ENCODE measurements around the gene MITD1.
"Not testable (repeated sequence)": the region's sequence is repeated elsewhere in the genome, so short reads cannot be mapped to it uniquely, and the experiment has no call there.

The MITD1 gene

DNA sequence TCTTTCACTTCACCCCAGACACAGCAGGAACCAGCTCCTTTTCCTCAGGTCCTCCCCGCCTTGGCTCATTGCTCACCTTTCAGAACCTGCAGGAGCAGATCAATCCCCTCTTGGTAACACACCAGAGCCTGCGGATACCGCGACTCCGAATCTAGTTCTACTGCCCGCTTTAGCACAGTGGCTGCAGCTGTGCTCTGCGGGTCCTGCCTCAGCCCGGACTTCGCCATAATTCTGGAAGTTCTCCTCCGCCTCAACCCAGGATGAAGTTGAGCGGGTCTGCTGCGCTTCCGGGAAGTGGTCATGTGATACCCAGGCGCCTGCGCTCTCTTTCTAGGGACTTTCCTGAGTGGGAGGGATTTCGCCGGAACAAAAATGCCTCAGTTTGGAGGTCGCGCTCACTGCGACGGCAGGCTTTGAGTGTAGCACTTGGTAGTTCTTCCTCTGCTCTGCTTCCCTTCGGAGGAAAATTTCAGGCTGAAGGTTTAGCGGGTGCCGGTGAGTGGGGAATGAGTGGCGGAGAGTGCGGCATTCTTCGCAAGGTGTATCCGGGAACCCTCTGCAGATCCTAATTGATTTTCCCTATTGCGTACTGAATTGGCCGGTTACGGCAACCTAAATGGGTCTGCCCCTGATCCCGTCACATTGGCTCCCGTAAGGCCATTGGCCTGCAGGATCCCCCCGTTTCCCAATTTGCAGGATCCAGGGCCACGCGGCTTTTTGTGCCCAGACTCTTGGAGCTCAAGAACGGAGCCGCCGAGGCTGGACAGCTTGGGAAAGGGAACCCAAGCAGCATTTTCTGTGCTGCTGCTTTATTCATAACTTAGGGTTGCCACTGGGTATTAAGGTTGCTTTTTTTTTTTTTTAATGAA is at the start of gene MITD1, which contains the start of gene MRPL30:
TSS of gene MITD1 (minus strand) at position 304 of the 869 bp plus-strand sequence. CDS start at position 227, 77 bp downstream.
TSS of gene MRPL30 (plus strand) at position 430 of the 869 bp plus-strand sequence. CDS start 5,020 bp downstream, outside the sequence.
- peak; percentile 97 for DNase-seq

DNA sequence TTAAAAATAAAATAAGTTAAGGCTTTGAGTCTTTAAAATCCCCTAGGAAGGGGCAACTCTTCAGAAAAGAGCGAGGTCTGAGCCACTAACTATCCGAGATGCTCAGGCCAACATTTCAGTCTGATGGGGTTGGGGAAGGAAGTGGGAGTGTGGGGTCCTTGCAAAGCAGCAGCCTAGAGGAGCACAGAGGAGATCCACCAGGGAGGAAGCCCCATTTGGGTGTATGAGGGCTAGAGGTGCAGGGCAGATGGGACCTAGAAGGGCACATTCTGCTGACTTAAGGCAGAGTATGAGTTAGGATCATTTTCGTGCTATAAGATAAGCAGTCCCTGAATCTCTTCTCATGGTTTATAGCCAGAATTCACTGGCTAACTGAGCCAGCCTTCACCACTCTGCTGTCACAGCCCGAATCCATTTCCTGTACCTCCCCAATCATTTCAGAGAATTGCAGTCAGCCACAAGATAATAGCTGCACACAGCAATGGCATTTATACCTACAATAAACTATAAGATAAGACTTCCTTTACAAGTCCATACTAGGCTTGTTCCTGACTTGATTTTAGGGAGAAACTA is 37.2 kb upstream of the MITD1 start:
- DNase-seq: no peak

DNA sequence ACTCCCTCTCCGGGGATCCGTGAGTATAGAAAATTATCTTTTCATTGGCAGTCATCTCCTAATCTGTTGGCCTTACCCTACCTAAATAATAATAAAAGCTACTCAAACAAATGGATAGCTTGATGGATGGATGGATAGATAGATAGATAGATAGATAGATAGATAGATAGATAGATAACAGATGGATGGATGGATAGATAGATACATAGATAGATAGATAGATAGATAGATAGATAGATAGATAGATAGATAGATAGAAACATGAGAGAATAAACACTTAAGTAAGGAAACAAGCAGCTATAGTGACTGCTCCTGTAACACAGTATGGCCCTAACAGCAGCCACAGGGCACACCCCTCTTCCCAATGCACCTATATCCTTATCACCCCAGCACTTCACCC is 35.2 kb upstream of the MITD1 start:
- DNase-seq: no peak

DNA sequence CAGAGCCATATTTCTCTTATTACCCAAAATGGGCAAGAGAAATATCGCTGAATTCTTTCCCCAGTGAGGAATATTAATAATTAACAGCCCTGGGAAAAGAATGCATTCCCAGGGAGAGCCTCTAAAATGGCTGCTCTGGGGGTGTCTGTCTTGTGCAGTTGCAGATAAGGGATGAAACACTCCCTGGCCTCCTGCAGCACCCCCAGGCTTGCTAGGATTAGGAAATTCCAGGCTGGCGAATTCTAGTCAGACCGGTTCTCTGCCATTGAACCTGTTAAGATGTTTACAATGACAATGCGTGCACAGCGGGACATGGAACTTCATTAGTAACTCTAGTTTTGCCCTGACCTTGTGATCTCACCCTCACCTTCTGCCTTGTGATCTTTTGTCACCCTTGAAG is 24.6 kb upstream of the MITD1 start:
- DNase-seq: no peak

DNA sequence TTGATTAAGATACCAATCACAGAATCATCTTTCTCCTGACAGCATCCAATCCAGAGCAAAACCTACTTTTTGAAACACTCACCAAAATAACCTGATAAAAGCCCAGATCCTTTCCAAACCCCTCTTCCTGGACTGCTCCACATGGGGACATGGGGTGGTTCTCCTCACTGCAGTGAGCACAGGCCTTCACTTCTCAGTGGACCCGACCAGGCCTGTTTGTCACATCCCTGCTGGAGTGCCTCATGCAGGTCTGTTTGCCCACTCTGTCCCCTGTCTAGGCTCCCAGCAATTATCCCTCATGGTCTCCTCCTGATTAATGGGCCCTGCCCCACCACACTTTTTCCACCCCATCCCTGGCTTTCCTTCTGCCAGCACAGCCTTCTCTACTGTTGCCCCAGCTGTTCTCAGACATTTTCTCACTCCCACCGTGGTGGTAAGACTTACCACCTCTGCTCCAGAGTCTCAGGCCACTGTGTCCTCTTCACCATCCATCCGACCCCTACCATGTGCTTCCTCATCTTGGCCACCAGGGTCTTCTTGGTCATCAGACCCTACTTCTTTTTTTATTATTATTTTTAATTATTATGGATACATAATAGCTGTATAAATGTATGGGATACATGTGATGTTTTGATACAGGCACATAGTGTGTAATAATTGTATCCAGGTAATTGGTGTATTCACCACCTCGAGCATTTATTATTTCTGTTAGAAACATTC is 21.3 kb upstream of the MITD1 start:
- no peak for DNase-seq

DNA sequence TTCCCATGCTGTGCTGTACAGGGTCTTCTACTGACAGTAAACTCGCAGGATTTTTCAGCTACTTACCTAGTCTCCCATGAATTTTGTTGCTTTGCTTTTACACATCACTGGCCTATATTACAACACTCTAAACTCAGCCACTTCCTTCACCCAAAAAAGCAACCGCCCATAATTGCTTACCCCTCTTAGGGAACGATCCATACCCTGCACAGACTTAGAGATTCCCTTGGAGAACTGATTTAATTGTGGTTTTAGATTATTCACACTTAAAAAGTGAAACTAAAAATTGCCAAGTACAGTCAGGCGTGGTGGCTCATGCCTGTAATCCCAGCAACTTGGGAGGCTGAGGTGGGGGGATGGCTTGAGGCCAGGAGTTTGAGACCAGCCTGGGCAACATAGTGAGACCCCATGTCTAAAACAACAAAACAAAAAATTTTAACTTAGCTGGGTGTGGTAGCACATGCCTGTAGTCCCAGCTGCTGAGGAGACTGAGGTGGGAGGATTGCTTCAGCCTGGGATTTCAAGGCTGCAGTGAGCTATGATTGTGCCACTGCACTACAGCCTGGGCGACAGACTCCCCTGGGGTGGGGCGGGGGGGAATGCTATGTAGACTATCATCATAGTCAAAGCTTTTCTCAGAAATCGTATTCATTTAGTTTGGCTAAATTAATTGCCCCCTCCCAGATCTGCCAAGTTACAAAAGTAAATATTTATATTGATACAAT is 19.4 kb upstream of the MITD1 start:
- DNase-seq: no peak

DNA sequence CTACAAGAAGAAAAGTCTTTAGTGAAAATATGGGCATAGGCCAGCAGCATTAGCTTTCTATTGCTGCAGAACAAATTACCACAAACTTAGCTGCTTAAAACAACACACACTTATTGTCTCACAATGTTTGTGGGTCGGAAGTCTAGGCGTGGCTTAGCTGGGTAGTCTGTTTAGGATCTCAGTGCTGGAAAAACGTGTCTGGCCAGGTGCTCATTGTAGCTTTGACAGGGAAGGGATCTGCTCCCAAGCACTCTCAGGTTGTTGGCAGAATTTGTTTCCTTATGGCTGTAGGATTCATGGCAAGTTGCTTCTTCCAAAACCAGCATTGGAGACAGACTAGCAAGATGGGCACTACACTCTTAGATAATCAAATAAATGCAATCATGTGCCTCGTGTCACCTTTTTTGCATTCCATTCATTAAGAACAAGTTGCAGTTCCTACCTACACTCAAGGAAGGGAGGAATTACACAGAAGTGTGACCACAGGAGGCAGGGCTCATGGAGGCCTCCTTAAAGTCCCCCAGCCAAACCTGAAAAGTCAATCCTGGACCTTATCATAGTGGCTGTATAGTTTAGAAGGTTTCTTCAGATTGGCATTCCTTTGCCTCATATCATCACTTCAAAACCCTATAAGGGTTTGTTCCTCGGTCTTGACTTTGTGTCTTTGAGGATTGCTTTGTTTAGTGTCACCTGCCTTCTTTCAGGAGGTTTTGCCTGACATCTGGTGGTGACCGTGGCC is 17.4 kb upstream of the MITD1 start:
- no peak for DNase-seq

DNA sequence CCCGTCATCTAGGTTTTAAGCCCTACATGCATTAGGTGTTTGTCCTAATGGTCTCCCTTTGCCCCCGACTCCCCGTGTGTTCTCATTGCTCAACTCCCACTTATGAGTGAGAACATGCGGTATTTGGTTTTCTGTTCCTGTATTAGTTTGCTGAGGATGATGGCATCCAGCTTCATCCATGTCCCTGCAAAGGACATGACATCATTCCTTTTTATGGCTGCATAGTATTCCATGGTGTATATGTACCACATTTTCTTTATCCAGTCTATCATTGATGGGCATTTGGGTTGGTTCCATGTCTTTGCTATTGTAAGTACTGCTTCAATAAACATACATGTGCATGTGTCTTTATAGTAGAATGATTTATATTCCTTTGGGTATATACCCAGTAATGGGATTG is 11.5 kb upstream of the MITD1 start:
- not testable (repeated sequence) for DNase-seq

DNA sequence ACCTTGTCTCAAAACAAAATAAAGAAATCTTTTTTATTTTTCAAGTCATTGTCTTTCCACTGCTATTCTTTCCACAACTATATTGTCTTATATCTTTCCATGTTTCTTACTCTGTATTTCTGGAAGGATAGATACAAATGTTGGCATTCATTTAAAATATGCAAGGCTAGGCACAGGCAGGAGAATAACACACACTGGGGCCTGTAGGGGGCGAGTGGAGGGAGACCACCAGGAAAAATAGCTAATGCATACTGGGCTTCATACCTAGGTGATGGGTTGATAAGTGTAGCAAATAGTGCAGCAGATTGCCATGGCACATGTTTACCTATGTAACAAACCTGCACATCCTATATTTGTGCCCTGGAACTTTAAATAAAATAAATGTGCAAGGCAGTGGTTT is 9.7 kb upstream of the MITD1 start:
- no peak for DNase-seq

DNA sequence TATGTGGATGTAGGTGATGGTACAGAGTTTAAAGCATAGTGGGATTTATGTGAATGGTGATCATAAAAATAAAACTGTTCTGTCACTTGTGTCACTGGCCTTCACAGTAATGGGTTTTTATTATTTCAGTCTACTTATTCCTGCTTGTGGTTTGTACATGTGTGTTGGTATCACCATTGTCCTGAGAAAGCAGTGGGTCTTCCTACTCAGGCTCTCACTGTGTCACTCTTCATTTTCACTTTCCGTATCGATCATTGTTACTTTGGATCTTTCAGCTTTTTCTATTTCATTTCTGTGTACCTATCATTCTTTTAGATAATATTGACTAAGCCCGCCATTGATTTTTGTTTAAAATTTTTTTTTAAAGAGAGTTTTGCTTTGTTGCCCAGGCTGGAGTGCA is 7.5 kb upstream of the MITD1 start:
- no peak for DNase-seq

DNA sequence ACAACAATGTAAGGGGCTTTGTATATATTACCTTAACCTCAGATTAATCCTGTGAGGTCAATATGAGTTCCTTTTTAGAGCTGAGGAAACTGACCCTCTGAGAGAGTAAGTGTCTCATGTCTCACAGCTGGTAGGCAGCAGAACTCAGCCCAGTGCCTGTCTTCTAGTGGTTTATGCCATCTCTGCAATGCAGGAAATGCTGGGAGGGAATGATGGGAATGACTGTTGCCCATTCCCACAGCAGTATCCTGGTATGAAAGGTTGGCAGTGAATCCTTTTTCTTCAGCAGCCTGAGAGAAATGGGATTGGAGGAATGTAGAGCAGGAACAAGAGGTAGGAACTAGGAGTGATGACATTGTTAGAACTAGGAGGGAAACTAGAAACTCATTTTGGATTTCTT is 6.2 kb upstream of the MITD1 start:
- DNase-seq: no peak

DNA sequence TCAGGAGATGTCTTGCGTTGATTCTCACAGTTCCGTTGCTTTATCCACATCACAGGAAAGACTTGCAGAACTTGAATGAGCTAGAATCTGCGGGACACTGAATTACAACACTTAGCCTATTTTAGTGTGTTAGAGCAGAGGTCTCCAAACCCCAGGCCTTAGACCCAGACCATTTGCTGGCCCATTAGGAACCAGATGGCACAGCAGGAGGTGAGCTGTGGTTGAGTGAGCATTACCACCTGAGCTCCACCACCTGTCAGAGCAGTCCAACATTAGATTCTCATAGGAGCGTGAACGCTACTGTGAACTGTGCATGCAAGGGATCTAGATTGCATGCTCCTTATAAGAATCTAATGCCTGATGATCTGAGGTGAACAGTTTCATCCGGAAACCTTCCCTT is 4.0 kb upstream of the MITD1 start:
- no peak for DNase-seq

DNA sequence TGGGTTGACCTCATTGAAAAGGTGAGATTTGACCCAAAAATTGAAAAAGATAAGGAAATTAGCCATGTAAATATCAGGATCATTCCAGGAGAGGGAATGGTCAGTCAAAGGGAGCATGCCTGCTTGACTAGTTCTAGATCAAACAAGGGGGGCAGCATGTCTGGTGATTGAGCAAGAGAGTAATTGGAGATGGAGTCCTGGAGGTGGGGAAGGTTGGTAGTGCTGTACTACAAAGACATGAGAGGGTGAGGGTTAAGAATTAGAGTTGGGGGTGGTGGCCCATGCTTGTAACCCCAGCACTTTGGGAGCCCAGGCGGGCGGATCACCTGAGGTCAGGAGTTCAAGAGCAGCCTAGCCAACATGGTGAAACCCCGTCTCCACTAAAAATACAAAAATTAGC is 2.2 kb upstream of the MITD1 start:
- DNase-seq: no peak

DNA sequence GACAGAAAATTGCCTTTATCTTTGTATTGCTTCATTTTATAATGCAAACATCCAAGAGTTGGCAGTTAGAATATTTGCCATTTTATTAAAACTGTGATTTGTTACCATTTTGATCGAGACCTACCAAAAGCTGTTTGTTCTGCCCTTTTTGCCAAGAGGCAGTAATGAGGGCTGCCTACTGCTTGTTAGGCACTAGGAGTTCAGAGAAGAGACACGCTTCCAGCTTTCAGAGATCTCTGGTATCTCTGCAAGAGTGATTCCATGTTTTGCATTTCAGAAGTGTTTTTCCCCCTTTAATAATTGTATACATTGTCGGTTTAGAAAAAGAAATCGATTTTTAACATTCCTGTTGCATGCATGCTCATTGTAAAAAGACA is 754 bp upstream of the MITD1 start:
- no peak for DNase-seq

DNA sequence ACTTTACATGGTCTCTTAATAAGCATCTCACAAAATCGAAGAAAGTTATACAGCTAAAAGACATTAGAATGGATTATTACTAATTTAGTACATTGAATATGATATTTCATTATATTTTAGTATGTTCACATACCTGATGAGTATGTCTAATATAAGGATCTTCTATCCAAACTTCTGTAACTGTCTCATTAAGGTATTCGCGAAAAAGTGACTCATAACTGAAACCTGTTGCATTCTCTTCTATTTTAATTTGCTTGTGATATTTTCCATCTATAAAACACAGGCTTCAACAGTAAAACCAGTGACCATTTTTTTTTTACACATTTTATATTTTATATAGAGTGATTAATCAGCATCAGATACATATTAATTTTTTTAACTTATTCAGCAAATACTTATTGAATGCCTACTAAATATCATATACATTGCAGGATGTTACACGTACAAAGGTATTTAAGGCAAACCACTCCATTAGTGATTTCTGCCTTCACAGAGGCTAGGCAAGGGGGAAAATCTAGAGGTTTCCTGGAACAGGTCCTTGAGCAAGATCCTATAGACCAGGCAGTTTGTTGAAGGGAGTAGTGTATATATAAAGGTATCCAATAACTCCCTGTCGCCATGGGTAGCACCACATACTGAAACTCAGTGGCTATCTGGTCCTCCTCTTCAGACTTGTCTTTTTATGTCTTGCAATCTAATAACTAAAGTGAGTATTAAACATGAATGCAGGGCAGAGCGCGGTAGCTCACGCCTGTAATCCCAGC is 9.3 kb downstream of the MITD1 start:
- no peak for DNase-seq

DNA sequence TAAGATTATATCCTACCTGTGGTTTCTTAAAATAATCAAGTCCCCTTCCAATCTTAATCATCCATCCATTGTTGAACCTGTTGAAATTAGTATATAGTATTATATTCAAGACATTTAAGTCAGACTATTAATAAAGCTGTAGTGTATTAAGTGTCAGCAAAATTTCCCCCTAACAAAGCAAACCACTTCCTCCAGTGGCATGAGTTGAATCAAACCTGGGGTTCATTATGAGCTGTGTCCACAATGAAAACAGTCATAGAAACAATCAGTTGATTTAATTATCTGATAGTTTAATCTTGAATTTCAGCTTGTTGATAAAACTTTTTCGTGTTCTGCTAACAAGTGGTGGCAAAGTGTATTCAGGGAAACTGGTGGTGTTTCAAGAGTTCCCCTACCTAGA is 11.3 kb downstream of the MITD1 start:
- DNase-seq: no peak

DNA sequence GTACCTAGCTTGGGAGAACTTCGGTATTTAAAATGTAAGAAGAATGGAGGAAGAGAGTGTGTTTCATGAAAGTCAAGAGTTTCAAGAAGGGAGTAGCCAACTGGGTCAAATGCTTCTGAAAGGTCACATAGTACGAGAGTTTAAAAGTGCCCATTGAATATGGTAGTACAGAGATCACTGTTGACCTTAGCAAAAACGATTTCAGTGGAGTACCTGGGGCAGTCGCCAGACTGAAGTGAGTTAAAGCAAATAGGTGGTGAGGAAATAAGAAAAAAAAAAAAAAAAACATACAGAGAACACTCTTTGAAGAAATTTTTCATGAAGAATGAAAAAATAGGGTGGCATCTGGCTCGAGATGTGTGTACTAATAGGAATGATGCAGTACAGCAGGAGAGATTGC is 14.6 kb downstream of the MITD1 start:
- no peak for DNase-seq

DNA sequence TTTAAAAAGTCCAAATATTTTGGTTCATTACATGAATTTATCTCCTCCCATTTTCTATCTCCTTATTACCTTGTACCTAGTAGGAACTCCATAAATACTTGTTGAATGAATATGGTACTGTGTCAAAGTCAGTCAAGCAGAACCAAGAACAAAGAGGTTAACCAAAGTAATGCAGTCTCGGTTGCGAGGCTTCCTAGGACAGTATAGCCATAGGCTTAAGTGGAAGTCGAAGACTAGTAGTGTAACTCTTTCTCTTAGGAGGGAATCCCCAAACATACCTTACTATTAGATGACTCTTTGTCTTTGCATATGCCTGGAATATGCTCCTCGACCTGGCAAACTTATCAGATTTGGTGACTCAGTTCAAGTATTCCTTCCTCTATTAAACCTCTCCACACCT is 21.3 kb downstream of the MITD1 start:
- DNase-seq: no peak

DNA sequence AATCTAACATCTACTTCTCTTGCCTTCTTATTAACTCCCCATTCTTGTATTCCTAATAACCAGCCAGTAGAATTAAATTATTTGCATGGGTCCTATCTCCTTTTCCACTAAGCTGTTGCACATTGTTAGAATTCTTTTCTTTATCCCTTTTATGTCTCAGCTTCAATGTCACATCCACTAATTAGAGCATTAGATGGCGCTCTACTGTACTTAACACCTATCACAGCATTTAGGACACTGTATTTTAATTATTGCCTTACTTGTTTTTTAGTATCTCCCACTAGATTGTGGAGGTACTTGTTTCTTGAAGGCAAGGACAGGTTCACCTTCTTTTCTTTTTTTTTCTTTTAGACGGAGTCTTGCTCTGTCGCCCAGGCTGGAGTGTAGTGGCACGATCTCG is 22.3 kb downstream of the MITD1 start:
- DNase-seq: no peak

DNA sequence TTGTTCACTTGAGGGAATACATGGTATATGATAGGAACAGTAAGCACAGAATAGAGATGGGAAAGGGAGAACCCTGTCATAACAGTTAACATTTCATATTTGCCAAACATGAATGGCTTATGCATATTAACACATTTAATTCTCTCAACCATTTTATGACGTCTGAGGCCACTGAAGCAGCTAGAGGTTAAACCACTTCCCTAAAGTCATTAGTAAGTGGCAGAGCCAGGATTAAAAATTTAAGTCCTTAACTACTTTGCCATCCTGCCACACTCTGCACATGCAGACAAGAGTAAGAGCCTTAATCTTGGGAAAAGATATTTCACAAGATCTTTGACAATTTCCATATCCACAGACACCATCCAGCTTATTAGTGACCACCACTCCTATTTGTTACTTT is 24.0 kb downstream of the MITD1 start:
- DNase-seq: no peak

DNA sequence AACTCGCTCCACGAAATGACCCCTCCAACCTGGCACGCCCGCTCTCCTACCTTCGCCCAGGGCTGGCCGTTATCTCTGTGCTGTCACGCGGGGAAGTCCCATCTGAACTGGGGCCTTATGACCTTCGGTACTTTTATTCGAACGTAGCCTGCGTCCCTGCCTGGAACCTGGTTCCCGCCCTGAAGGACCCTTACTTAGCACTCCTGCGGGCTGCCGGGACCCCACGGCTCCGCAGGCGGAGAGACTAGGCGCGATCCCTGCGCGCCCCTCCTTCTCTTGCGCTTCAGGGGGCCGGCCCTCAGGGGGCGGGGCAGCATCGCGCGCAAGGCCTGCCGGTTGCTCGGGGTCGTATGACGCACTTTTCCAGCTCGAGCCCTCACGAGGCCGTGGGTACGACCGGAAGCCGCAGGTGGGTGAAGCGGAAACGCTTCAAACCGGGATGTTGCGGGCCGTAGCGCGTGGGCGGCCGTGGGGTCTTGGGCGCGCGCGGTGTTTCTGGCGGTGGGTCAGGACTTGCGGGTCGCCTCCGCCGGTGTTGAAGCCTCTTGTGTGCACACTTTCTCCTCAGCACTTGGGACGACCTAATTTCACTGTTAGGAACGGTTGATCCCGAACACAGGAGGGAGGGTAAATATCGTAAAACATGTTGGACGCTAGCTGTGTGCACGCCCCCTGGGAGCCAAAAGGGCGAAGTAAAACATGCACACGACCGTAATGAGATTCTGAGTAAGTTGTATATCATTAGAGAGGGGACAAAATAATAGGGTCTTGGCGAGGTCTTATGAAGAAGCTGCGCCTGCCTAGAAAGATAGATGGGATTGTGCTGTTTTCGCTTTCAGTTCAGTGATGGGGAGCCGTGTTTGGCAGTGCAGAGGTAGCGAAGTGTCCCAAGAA is 26.0 kb downstream of the MITD1 start, which contains the start of the genes LIPT1 and TSGA10:
TSS of gene LIPT1 (plus strand) at position 325 of the 894 bp plus-strand sequence. CDS start 6,991 bp downstream, outside the sequence.
TSS of gene TSGA10 (minus strand) at position 300 of the 894 bp plus-strand sequence. CDS start 45,503 bp downstream, outside the sequence.
- peak; percentile 84 for DNase-seq

Data from NCI-H1694 (cell line).